OCI-LY3 (cell line): Measurements from ENCODE around the gene PDZD7.

Experiments used
- EZH2phosphoT487 ChIP-seq: fragments of 200-600 bp; shearing (Covaris generic); IDR thresholded peaks from 2 replicates; pipeline ENCODE4 v1.6.1; 2018; ENCODE audit warnings: antibody characterized with exemption, mixed run types, low read depth
- TF ChIP-seq, protein P1 (sequence below): fragments of 200-600, 300-600 bp; sonication (generic); IDR thresholded peaks from 2 replicates; pipeline ENCODE4 v1.5.1; 2014; ENCODE audit warnings: antibody characterized with exemption, low read length, low read depth

DNA sequence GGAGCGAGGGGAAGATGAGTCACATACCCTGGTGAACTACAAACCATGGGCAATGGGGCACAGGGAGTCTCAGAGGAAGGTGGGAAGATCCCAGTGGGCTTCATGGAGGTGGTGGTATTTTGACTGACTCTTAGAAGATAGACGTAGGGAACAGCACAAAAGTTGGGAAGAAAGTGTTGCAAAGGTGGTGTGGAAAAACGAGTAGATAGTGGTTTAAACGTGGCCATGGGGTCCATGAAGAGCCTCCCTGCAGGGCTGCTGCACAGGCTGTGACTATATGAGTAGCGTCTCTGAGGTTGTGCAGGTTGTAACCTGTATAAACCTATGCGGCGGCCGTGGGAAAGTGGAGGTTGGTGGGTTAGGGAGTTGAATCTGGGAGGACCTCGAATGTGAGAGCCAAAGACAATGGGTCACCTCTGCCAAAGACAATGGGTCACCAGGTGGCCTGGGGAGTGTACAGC is 17.5 kb downstream of the PDZD7 start:
- TF ChIP-seq, protein P1, sequence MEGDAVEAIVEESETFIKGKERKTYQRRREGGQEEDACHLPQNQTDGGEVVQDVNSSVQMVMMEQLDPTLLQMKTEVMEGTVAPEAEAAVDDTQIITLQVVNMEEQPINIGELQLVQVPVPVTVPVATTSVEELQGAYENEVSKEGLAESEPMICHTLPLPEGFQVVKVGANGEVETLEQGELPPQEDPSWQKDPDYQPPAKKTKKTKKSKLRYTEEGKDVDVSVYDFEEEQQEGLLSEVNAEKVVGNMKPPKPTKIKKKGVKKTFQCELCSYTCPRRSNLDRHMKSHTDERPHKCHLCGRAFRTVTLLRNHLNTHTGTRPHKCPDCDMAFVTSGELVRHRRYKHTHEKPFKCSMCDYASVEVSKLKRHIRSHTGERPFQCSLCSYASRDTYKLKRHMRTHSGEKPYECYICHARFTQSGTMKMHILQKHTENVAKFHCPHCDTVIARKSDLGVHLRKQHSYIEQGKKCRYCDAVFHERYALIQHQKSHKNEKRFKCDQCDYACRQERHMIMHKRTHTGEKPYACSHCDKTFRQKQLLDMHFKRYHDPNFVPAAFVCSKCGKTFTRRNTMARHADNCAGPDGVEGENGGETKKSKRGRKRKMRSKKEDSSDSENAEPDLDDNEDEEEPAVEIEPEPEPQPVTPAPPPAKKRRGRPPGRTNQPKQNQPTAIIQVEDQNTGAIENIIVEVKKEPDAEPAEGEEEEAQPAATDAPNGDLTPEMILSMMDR, result no peak
- no peak for TF ChIP-seq EZH2phosphoT487
